Skin epidermis (tissue), 12 donors: ENCODE results near the gene CD247.

ENCODE experiments used
- H3K27ac ChIP-seq, 21 experiments: fragments of 200-600 bp; sonication (generic) in 11 of 21; one replicate each; pipeline ENCODE4 v1.5.0; 2020; ENCODE audit warnings: mild to moderate bottlenecking in 3 of 21, inconsistent platforms in 2 of 21, moderate library complexity in 2 of 21
- H3K4me3 ChIP-seq, 7 experiments: fragments of 200-600 bp; sonication (generic) in 2 of 7; one replicate each; pipeline ENCODE4 v1.5.0; 2020; ENCODE audit warnings: inconsistent platforms in 2 of 7, mild to moderate bottlenecking in 2 of 7, moderate library complexity in 1 of 7

The CD247 gene

GRCh38 chr1:167400359-167400953 is 117.9 kb downstream of the CD247 start:
- H3K4me3 ChIP-seq = no peak overlapping the region
- no peak overlapping the region for H3K27ac ChIP-seq

GRCh38 chr1:167392200-167392696 is 126.1 kb downstream of the CD247 start:
- no peak overlapping the region for H3K27ac ChIP-seq
- no peak overlapping the region for H3K4me3 ChIP-seq

GRCh38 chr1:167388976-167389375 is 129.4 kb downstream of the CD247 start:
- Histone ChIP-seq H3K4me3 (no peak overlapping the region), H3K27ac (no peak overlapping the region)

- Histone ChIP-seq H3K4me3 (no peak overlapping the region), H3K27ac (no peak overlapping the region)
These were observed 130.9 kb downstream of the CD247 start for GRCh38 chr1:167387251-167387910.
